Trophoblast cell (in vitro differentiated cells and primary cell): ENCODE data around the gene EXOC4.

Experiments used
- DNase-seq, 2 donors: peaks; one replicate each; pipeline ENCODE4 v3.0.0-alpha.2; 2016
- H2AFZ ChIP-seq: 2 replicates; pipeline ENCODE4 v1.6.1; 2013; ENCODE audit warnings: low read length, moderate library complexity, mild to moderate bottlenecking; ENCODE audit not compliant: insufficient read depth, poor library complexity
- H2AK5ac ChIP-seq: 2 replicates; pipeline ENCODE4 v1.6.1; 2013; ENCODE audit warnings: mild to moderate bottlenecking, low read length
- H2BK120ac ChIP-seq: 2 replicates; pipeline ENCODE4 v1.6.1; 2013; ENCODE audit warnings: low read length, mild to moderate bottlenecking, moderate library complexity; ENCODE audit not compliant: insufficient read depth, poor library complexity
- H2BK12ac ChIP-seq: 2 replicates; pipeline ENCODE4 v1.6.1; 2013; ENCODE audit warnings: mild to moderate bottlenecking, low read length, moderate library complexity
- H2BK5ac ChIP-seq: 2 replicates; pipeline ENCODE4 v1.6.1; 2013; ENCODE audit warnings: low read length, low read depth, moderate library complexity, mild to moderate bottlenecking; ENCODE audit not compliant: poor library complexity
- H3K14ac ChIP-seq: 2 replicates; pipeline ENCODE4 v1.6.1; 2013; ENCODE audit warnings: mild to moderate bottlenecking, low read length
- H3K18ac ChIP-seq: 2 replicates; pipeline ENCODE4 v1.6.1; 2013; ENCODE audit warnings: mild to moderate bottlenecking, low read length
- H3K23ac ChIP-seq: 2 replicates; pipeline ENCODE4 v1.6.1; 2013; ENCODE audit warnings: low read length
- H3K27ac ChIP-seq: 2 replicates; pipeline ENCODE4 v1.5.1; 2013; ENCODE audit warnings: low read depth, mild to moderate bottlenecking, inconsistent platforms, low read length, moderate library complexity
- H3K27me3 ChIP-seq: 2 replicates; pipeline ENCODE4 v1.6.1; 2013; ENCODE audit warnings: inconsistent platforms, mild to moderate bottlenecking, low read length, moderate library complexity; ENCODE audit not compliant: insufficient read depth
- H3K36me3 ChIP-seq, 2 experiments: 1 replicate in 1 of 2; 2 replicates in 1 of 2; pipeline ENCODE4 v1.6.1; 2013; ENCODE audit warnings: low read length in 2 of 2, mild to moderate bottlenecking in 2 of 2, moderate library complexity in 1 of 2; ENCODE audit not compliant: insufficient read depth in 2 of 2, control insufficient read depth in 1 of 2
- H3K4ac ChIP-seq: 2 replicates; pipeline ENCODE4 v1.6.1; 2013; ENCODE audit warnings: low read depth, mild to moderate bottlenecking, low read length, moderate library complexity
- H3K4me1 ChIP-seq, 2 experiments: 1 replicate in 1 of 2; 2 replicates in 1 of 2; pipeline ENCODE4 v1.6.1; 2013; ENCODE audit warnings: low read length in 2 of 2, mild to moderate bottlenecking in 2 of 2, moderate library complexity in 1 of 2; ENCODE audit not compliant: insufficient read depth in 2 of 2, control insufficient read depth in 1 of 2
- H3K4me2 ChIP-seq: 2 replicates; pipeline ENCODE4 v1.6.1; 2013; ENCODE audit warnings: inconsistent platforms, mild to moderate bottlenecking, low read length, moderate library complexity
- H3K4me3 ChIP-seq: 2 replicates; pipeline ENCODE4 v1.5.1; 2013; ENCODE audit warnings: mild to moderate bottlenecking, low read depth, low read length, inconsistent platforms
- H3K79me1 ChIP-seq: one replicate; pipeline ENCODE4 v1.6.1; 2013; ENCODE audit warnings: low read length
- H3K79me2 ChIP-seq: 2 replicates; pipeline ENCODE4 v1.6.1; 2013; ENCODE audit warnings: low read length, mild to moderate bottlenecking; ENCODE audit not compliant: control insufficient read depth, insufficient read depth, poor library complexity
- H3K9ac ChIP-seq: 2 replicates; pipeline ENCODE4 v1.6.1; 2013; ENCODE audit warnings: mild to moderate bottlenecking, low read length
- H3K9me3 ChIP-seq: 2 replicates; pipeline ENCODE4 v1.6.1; 2013; ENCODE audit warnings: low read depth, mild to moderate bottlenecking, control low read depth, inconsistent platforms, low read length; ENCODE audit not compliant: insufficient read depth
- H4K12ac ChIP-seq: 2 replicates; pipeline ENCODE4 v1.6.1; 2013; ENCODE audit warnings: low read depth, mild to moderate bottlenecking, low read length, moderate library complexity
- H4K8ac ChIP-seq: 2 replicates; pipeline ENCODE4 v1.6.1; 2013; ENCODE audit warnings: low read depth, mild to moderate bottlenecking, low read length, moderate library complexity
- H4K91ac ChIP-seq: one replicate; pipeline ENCODE4 v1.6.1; 2013; ENCODE audit warnings: low read depth, mild to moderate bottlenecking, low read length, moderate library complexity
- WGBS: extraction: QIAGEN DNeasy Blood & Tissue Kit; methylation state at CpG from one replicate; pipeline ENCODE4 v1.1.7; 2013; ENCODE audit warnings: missing lambda C conversion rate; ENCODE audit not compliant: insufficient read length, insufficient coverage; ENCODE audit errors: extremely low coverage; 5-methylcytosine and 5-hydroxymethylcytosine counted together

The EXOC4 gene

DNA sequence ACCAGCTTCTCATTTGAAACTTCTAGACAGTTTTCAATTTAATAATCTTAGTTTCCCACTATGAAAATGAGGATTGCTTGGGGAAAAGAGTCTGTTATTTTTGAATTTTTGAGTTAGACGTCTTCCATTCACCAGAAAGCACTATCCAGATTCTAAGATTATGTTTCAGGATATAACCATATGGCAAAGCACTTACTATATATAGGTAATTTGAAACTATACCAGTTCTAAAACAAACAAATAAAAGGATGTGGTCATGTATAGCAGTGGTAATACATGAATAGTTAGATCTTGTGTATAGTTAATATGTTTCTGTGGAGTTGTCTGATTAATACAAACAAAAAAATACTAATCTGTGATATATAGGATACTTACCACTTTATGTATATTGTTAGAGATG is 320.0 kb downstream of the EXOC4 start:
- H3K23ac ChIP-seq, result no peak overlapping the region
- H3K18ac ChIP-seq, result no peak overlapping the region
- H2AK5ac ChIP-seq, result no peak overlapping the region
- H3K79me2 ChIP-seq, result no peaks in the 10 kb centered on the region
- no peak overlapping the region for H3K9ac ChIP-seq
- H3K14ac ChIP-seq, result no peak overlapping the region
- H3K4me3 ChIP-seq, result no peak overlapping the region
- no peaks in the 10 kb centered on the region for H3K9me3 ChIP-seq
- no peak for DNase-seq
- H3K4me1 ChIP-seq, result no peaks in the 10 kb centered on the region
- no peak overlapping the region for H2BK120ac ChIP-seq
- H3K36me3 ChIP-seq, result no peaks in the 10 kb centered on the region
- H2BK5ac ChIP-seq, result no peak overlapping the region
- H3K4me2 ChIP-seq, result no peak overlapping the region
- H3K27me3 ChIP-seq, result no peaks in the 10 kb centered on the region
- H3K4ac ChIP-seq, result no peak overlapping the region
- H4K8ac ChIP-seq, result no peak overlapping the region
- H3K79me1 ChIP-seq, result no peaks in the 10 kb centered on the region
- H4K91ac ChIP-seq, result no peak overlapping the region
- WGBS, result no CpG with 5 or more reads among the region's 1 CpG
- no peak overlapping the region for H3K27ac ChIP-seq
- no peak overlapping the region for H4K12ac ChIP-seq
- no peak overlapping the region for H2AFZ ChIP-seq
- no peak overlapping the region for H2BK12ac ChIP-seq

- Histone ChIP-seq H2BK120ac (no peak overlapping the region), H3K18ac (no peak overlapping the region), H2BK5ac (no peak overlapping the region), H3K4me1 (no peaks in the 10 kb centered on the region), H3K4ac (no peak overlapping the region), H3K36me3 (no peaks in the 10 kb centered on the region), H2AFZ (no peak overlapping the region), H4K91ac (no peak overlapping the region), H4K12ac (no peak overlapping the region), H4K8ac (no peak overlapping the region), H3K4me3 (no peak overlapping the region), H3K9me3 (no peaks in the 10 kb centered on the region), H3K9ac (no peak overlapping the region), H3K23ac (no peak overlapping the region), H3K27me3 (no peaks in the 10 kb centered on the region), H3K14ac (no peak overlapping the region), H2BK12ac (no peak overlapping the region), H3K79me2 (no peaks in the 10 kb centered on the region), H3K27ac (no peak overlapping the region), H3K4me2 (no peak overlapping the region), H2AK5ac (no peak overlapping the region), H3K79me1 (no peaks in the 10 kb centered on the region)
- DNase-seq, result no peak
- WGBS, result no CpG with 5 or more reads among the region's 4 CpGs
These were observed 320.8 kb downstream of the EXOC4 start for GRCh38 chr7:133573554-133574265.

GRCh38 chr7:133575726-133576440 is 323.0 kb downstream of the EXOC4 start:
- no peaks in the 10 kb centered on the region for H3K79me1 ChIP-seq
- WGBS, result no CpG with 5 or more reads among the region's 4 CpGs

GRCh38 chr7:133576612-133577168 is 323.8 kb downstream of the EXOC4 start:
- H2BK120ac ChIP-seq, result no peak overlapping the region
- H2BK12ac ChIP-seq, result no peak overlapping the region
- no peak overlapping the region for H2AK5ac ChIP-seq
- WGBS, result no CpG with 5 or more reads among the region's 6 CpGs
- no peak overlapping the region for H2BK5ac ChIP-seq
- no peaks in the 10 kb centered on the region for H3K9me3 ChIP-seq
- no peak overlapping the region for H4K8ac ChIP-seq
- H4K12ac ChIP-seq, result no peak overlapping the region
- no peaks in the 10 kb centered on the region for H3K4me1 ChIP-seq
- no peak overlapping the region for H3K23ac ChIP-seq
- H4K91ac ChIP-seq, result no peak overlapping the region
- no peak overlapping the region for H3K4ac ChIP-seq
- no peaks in the 10 kb centered on the region for H3K36me3 ChIP-seq
- no peak overlapping the region for H3K18ac ChIP-seq
- no peak for DNase-seq
- no peak overlapping the region for H3K14ac ChIP-seq
- H3K4me2 ChIP-seq, result no peak overlapping the region
- H3K79me2 ChIP-seq, result no peaks in the 10 kb centered on the region
- no peak overlapping the region for H3K9ac ChIP-seq
- no peak overlapping the region for H3K27ac ChIP-seq
- H3K4me3 ChIP-seq, result no peak overlapping the region
- no peak overlapping the region for H2AFZ ChIP-seq
- H3K27me3 ChIP-seq, result no peaks in the 10 kb centered on the region
- H3K79me1 ChIP-seq, result no peaks in the 10 kb centered on the region

More at GRCh38 chr7:133575726-133576440, 323.0 kb downstream of the EXOC4 start:
- H3K9me3 ChIP-seq, result no peaks in the 10 kb centered on the region
- no peak overlapping the region for H3K4me3 ChIP-seq
- H4K12ac ChIP-seq, result no peak overlapping the region
- H3K18ac ChIP-seq, result no peak overlapping the region
- H3K36me3 ChIP-seq, result no peaks in the 10 kb centered on the region
- H4K91ac ChIP-seq, result no peak overlapping the region
- H3K14ac ChIP-seq, result no peak overlapping the region
- H3K27ac ChIP-seq, result no peak overlapping the region
- H2BK120ac ChIP-seq, result no peak overlapping the region
- H4K8ac ChIP-seq, result no peak overlapping the region
- H2AK5ac ChIP-seq, result no peak overlapping the region
- H3K4me1 ChIP-seq, result no peaks in the 10 kb centered on the region
- H3K4ac ChIP-seq, result no peak overlapping the region
- DNase-seq, result no peak
- H3K79me2 ChIP-seq, result no peaks in the 10 kb centered on the region
- no peak overlapping the region for H3K4me2 ChIP-seq
- no peak overlapping the region for H3K9ac ChIP-seq
- no peak overlapping the region for H3K23ac ChIP-seq
- H2AFZ ChIP-seq, result no peak overlapping the region
- no peak overlapping the region for H2BK5ac ChIP-seq
- H3K27me3 ChIP-seq, result no peaks in the 10 kb centered on the region
- no peak overlapping the region for H2BK12ac ChIP-seq
